ENCODE measurements around the gene KREMEN1.

- TF ChIP-seq, protein P1, sequence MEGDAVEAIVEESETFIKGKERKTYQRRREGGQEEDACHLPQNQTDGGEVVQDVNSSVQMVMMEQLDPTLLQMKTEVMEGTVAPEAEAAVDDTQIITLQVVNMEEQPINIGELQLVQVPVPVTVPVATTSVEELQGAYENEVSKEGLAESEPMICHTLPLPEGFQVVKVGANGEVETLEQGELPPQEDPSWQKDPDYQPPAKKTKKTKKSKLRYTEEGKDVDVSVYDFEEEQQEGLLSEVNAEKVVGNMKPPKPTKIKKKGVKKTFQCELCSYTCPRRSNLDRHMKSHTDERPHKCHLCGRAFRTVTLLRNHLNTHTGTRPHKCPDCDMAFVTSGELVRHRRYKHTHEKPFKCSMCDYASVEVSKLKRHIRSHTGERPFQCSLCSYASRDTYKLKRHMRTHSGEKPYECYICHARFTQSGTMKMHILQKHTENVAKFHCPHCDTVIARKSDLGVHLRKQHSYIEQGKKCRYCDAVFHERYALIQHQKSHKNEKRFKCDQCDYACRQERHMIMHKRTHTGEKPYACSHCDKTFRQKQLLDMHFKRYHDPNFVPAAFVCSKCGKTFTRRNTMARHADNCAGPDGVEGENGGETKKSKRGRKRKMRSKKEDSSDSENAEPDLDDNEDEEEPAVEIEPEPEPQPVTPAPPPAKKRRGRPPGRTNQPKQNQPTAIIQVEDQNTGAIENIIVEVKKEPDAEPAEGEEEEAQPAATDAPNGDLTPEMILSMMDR (IDR thresholded peaks at IDR 0.05), result no peak
- TF ChIP-seq EZH2 (IDR thresholded peaks at IDR 0.05; ENCODE audit: borderline replicate concordance, insufficient read depth, low read depth, low read length, poor library complexity, severe bottlenecking), result no peak
Measured at GRCh38 chr22:29175312-29175835, 102.5 kb downstream of the KREMEN1 start.
